Right lobe of liver (tissue), 6 donors: ENCODE data around the gene LZTS3. TPM values are rescaled to one million over a fixed set of nuclear protein-coding genes. Genes with fewer than 3 reads are reported as not detected.
"Not testable (repeated sequence)": the region's sequence is repeated elsewhere in the genome, so short reads cannot be mapped to it uniquely, and the experiment has no call there.

ENCODE experiments used
- ATAC-seq, 4 donors: fragments of 200-7000 bp; cut with Tn5 transposase; one replicate each; pipeline ENCODE4 v1.9.1; 2020; ENCODE audit warnings: mild to moderate bottlenecking in 4 of 4, moderate library complexity in 4 of 4
- DNase-seq, 3 donors: peaks; one replicate each; pipeline ENCODE4 v3.0.0-alpha.2; 2020
- H3K27ac ChIP-seq, 3 donors: fragments of 200-600 bp; one replicate each; pipeline ENCODE4 v1.8.0; 2022
- H3K27me3 ChIP-seq, 2 donors: fragments of 200-600 bp; one replicate each; pipeline ENCODE4 v1.8.0; 2022
- H3K36me3 ChIP-seq, 4 donors: fragments of 200-600 bp; sonication (generic) in 1 of 4; one replicate each; pipeline versions ENCODE4 v1.5.1 to v1.8.0; 2017 to 2022; ENCODE audit warnings: control low read depth in 1 of 4
- H3K4me1 ChIP-seq, 4 donors: fragments of 200-600 bp; sonication (generic) in 1 of 4; one replicate each; pipeline versions ENCODE4 v1.5.1 to v1.8.0; 2017 to 2022; ENCODE audit warnings: control low read depth in 1 of 4
- H3K4me3 ChIP-seq, 3 donors: fragments of 200-600 bp; one replicate each; pipeline ENCODE4 v1.8.0; 2022
- H3K9me3 ChIP-seq, 4 donors: fragments of 200-600 bp; sonication (generic) in 1 of 4; one replicate each; pipeline versions ENCODE4 v1.5.1 to v1.8.0; 2017 to 2022; ENCODE audit warnings: control low read depth in 1 of 4
- POLR2A ChIP-seq: fragments of 450-650 bp; IDR thresholded peaks from one replicate; pipeline ENCODE4 v1.6.1; 2017; ENCODE audit warnings: antibody characterized with exemption, mild to moderate bottlenecking
- WGBS: methylation state at CpG from one replicate; pipeline ENCODE4 v1.1.6; 2018; ENCODE audit warnings: low coverage, low lambda C conversion rate; ENCODE audit not compliant: insufficient coverage; ENCODE audit errors: missing lambda C conversion rate; 5-methylcytosine and 5-hydroxymethylcytosine counted together
- intact Hi-C, 2 donors: fragments of 100-400 bp; cut with DNase I; formaldehyde crosslinking; loops; one replicate each; pipeline versions ENCODE4 v1.11.2 to v1.14.1; 2022
- long read RNA-seq: library from polyadenylated mRNA; unstranded; transcript quantifications from one replicate; pipeline ENCODE4 v2.0.0, GENCODE V29; 2019
- total RNA-seq, 6 experiments: library from RNA; depleted of rRNA in 2 of 6; stranded (reverse); fragments of >200 nt in 2 of 6; fragmentation: NEBNext Ultra II Directional in 3 of 6; extraction: Animal tissue kit (Norgen Biotek cat#: 25700) in 3 of 6; gene quantifications; one replicate each; pipeline versions ENCODE4 v1.1.0 to v1.2.4, GENCODE V29; 2016 to 2023
- TF ChIP-seq, protein P1 (sequence below), 4 donors: fragments of 200-600 bp in 3 of 4; fragments of 450-650 bp in 1 of 4; IDR thresholded peaks; one replicate each; pipeline versions ENCODE4 v1.5.1 to v1.8.0; 2016 to 2022; ENCODE audit warnings: antibody characterized with exemption in 4 of 4, mild to moderate bottlenecking in 2 of 4
- donor health status: DM: no; HTN: yes; CAD: no.
- donor health status: DM: no; HTN: no; CAD: no.
- donor health status: DM: no; HTN: no; CAD: no.
- donor health status: DM: no; HTN: yes; CAD: no.
- donor health status: DM: no; HTN: yes; CAD: no.

LZTS3 gene
- total RNA-seq, result 1 to 10 TPM; 3.9 to 6.1 (median 4.9) TPM
- long read RNA-seq, result 0 reads

DNA sequence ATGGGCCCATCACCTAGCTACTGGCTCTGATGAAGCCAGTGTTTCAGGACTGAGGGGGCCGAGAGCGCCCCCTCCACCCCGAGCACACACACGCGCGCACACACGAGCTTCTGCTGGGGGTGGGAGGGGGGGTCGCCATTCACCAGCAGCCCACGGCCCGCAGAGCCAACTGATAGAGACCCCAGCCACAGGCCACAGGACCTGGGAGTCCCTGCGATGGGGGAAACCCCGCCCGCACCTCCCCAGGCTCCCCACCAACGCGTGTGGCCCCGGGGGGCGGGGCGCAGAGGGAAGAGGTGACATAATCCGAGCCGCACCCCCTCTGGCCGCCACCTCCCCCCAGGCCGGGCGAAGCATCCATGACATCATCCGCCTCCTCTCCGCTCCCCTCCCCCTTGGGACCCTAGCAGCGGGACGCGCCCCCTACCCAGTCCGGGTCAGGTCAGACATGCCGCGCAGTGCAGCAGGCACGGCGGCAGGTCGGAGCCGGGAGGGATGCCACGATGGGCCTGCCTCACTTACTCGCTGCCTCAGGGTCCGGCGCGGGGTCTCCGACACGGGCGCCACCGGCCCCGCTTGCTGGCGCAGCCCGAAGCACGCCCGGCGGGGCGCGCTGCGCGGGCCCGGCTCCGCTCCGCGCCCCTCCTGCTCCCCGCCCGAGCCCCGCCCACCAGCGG, at the start of gene LZTS3:
Gene LZTS3, minus strand, starts transcription at position 617 of the 677 bp plus-strand sequence. CDS start 6,386 bp downstream, outside the sequence.
- peak; percentile 14 to 48 (median 32) for ATAC-seq

DNA sequence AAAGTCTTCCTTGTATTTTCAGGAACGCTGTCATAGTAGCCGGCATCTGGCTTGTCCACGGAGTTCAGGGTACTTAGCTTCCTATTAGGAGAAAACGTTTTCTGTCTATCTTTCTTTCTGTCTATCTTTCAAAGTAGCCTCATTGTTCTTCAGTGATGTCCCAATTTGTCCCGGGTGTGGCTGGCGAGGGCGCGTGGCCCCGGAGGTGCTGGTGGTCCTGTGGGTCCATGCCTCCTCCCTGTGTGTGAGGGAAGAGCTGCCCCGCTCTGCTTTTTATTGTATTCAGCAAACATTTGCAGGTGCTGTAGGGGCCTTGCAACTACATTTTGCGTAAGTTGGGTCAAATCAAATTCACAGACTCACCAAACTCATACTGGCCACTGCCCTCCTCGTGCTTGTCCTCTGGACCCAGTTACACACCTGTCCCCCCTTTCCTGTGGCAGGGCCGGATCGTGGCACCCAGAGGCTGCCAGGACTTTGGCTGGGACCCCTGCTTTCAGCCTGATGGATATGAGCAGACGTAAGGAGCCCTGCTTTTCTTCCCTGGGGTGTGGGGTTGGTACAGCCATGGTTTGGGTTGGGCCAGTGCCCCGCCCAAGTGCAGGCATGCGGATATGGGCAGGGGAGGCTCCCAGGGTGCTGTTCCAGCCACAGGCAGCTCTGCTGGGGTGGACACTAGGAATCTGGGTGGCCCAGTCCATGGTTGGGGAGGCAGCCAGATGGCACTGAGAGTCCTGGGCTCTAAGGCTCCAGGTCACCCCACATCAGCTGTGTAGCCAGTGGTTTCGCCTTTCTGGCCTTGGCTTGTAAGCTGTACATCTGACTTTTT, 48.3 kb upstream of the LZTS3 start:
- H3K27me3 ChIP-seq, result no peaks in the 10 kb centered on the region
- 84% methylated on average over 15 of the region's 18 CpGs for WGBS
- H3K4me1 ChIP-seq, result peaks cover 0 to 4% (median 0%) of the 10 kb centered on the region in 4 donors
- H3K36me3 ChIP-seq, result peaks cover 0 to 26% (median under 1%) of the 10 kb centered on the region in 4 donors
- intact Hi-C loops, result loop anchor here in 1 of 2 donors (10.0 kb wide), 1 partner anchor 93 kb away; no protein-coding TSS in a partner anchor
- H3K9me3 ChIP-seq, result no peaks in the 10 kb centered on the region
- H3K27ac ChIP-seq, result no peak overlapping the region
- no peak overlapping the region for H3K4me3 ChIP-seq
- TF ChIP-seq POLR2A, result no peak
- TF ChIP-seq, protein P1, sequence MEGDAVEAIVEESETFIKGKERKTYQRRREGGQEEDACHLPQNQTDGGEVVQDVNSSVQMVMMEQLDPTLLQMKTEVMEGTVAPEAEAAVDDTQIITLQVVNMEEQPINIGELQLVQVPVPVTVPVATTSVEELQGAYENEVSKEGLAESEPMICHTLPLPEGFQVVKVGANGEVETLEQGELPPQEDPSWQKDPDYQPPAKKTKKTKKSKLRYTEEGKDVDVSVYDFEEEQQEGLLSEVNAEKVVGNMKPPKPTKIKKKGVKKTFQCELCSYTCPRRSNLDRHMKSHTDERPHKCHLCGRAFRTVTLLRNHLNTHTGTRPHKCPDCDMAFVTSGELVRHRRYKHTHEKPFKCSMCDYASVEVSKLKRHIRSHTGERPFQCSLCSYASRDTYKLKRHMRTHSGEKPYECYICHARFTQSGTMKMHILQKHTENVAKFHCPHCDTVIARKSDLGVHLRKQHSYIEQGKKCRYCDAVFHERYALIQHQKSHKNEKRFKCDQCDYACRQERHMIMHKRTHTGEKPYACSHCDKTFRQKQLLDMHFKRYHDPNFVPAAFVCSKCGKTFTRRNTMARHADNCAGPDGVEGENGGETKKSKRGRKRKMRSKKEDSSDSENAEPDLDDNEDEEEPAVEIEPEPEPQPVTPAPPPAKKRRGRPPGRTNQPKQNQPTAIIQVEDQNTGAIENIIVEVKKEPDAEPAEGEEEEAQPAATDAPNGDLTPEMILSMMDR (IDR thresholded peaks at IDR 0.05), result no peak
- no peak for DNase-seq
- ATAC-seq, result no peak

More for the DNA sequence above, at the start of gene LZTS3:
- H3K36me3 ChIP-seq, result no peaks in the 10 kb centered on the region
- WGBS, result 0% methylated on average over 2 of the region's 62 CpGs
- peak; percentile 65 to 74 (median 72) for DNase-seq
- no peaks in the 10 kb centered on the region for H3K27me3 ChIP-seq
- H3K4me1 ChIP-seq, result peaks cover 0 to 19% (median 5%) of the 10 kb centered on the region in 4 donors
- H3K27ac ChIP-seq, result peak within 1 kb of the TSS; percentile 74 to 90 (median 79)
- intact Hi-C loops, result no loop called here
- peak within 1 kb of the TSS; percentile 86 to 93 (median 87) for H3K4me3 ChIP-seq
- H3K9me3 ChIP-seq, result no peaks in the 10 kb centered on the region
- TF ChIP-seq POLR2A, result peak; percentile 53
- TF ChIP-seq, protein P1 (IDR thresholded peaks at IDR 0.05), result no peak

DNA sequence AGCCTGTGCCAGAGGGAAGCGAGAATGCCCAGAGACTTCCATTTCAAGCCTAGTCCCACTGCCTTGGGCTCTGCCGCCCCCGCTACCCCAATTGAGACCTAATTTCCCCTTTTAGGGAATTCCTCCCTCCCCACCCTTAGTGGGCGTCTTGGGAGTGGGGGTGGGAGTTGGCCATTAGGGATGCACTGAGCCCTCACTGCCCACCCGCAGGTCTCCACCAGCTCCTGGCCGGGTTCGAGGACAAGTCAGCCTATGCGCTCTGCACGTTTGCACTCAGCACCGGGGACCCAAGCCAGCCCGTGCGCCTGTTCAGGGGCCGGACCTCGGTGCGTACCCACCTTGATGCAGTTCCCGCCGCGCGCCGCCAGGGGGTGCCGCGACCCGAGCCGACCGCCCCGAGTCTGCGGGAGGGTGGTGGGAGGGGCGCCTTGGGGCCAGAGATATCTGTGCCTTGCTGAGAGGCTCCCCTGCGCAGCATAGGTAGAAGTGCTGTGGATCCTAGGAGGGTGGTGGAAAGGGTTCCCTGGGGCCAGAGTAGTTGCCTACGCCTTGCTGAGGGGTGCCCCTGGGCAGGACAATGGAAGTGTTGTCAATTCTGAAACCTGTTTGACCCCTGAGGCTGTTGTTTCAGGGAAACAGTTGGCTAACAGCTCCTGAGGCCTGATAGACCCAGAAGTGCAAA, 45.1 kb upstream of the LZTS3 start:
- Histone ChIP-seq H3K9me3 (no peaks in the 10 kb centered on the region), H3K36me3 (peaks cover 0 to 29% (median under 1%) of the 10 kb centered on the region in 4 donors), H3K4me3 (no peak overlapping the region), H3K27ac (no peak overlapping the region), H3K27me3 (no peaks in the 10 kb centered on the region), H3K4me1 (peaks cover 0 to 4% (median 0%) of the 10 kb centered on the region in 4 donors)
- DNase-seq (peak; percentile 60 to 72 (median 68)), ATAC-seq (peak; percentile 71 to 93 (median 84))
- intact Hi-C loops, result no loop called here
- TF ChIP-seq POLR2A, result no peak
- TF ChIP-seq, protein P1 (IDR thresholded peaks at IDR 0.05), result peak; percentile 71 to 92 (median 88)
- WGBS, result 33% methylated on average over 15 of the region's 30 CpGs

DNA sequence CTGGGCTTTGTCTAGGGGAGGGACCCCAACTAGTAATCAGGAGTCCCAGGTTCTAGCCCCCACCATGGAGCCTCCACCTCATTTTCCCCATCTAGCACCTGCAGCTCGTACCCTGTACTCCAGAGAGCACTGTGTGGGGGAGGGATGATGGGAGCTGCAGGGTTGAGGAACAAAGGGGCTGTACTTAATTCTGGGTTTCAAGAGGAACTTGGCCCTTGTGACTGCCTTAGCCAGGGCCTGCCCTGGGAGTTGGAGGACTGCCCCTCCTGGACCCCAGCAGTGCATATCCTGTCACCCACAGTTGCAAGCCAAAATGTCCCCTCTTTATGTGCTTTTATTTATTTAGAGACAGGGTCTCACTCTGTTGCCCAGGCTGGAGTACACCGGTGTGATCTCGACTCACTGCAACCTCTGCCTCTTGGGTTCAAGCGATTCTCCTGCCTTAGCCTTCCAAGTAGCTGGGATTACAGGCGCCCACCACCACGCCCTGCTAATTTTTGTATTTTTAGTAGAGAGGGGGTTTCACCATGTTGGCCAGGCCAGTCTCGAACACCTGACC, 42.1 kb upstream of the LZTS3 start:
- intact Hi-C loops, DNase-seq, H3K9me3 ChIP-seq, H3K36me3 ChIP-seq, H3K4me3 ChIP-seq, H3K27me3 ChIP-seq, H3K27ac ChIP-seq, H3K4me1 ChIP-seq: not testable (repeated sequence)
- WGBS, result 89% methylated on average over 7 of the region's 7 CpGs
- peak in 3 of 4 donors; percentile 30 to 64 (median 63) for ATAC-seq
